WTC11 (cell line): ENCODE results near the gene FYCO1. TPM values are rescaled to one million over a fixed set of nuclear protein-coding genes. Genes with fewer than 3 reads are reported as not detected.

Experiments
- ATAC-seq: fragments of 200-7000 bp; cut with Tn5 transposase; 2 replicates; pipeline ENCODE4 v1.10.0; 2021; ENCODE audit warnings: mild to moderate bottlenecking, moderate library complexity
- CTCF ChIA-PET: fragments of 300-600 bp; sonication (Branson Sonifier 250); formaldehyde crosslinking; loops from one replicate; lab custom pipeline; 2021; ENCODE audit warnings: antibody characterized with exemption; lab: Charles Lee
- POLR2A ChIA-PET: fragments of 350-600 bp; sonication (Branson Sonifier 250); formaldehyde crosslinking; loops from one replicate; lab custom pipeline; 2021; ENCODE audit warnings: antibody characterized with exemption; lab: Charles Lee
- DNase-seq: peaks from one replicate; pipeline ENCODE4 v3.0.0; 2021; ENCODE audit warnings: low spot score
- H3K27ac Mint-ChIP-seq: 2 replicates; pipeline ENCODE4 v1.8.0; 2021; ENCODE audit warnings: mixed read lengths
- H3K27me3 Mint-ChIP-seq: 2 replicates; pipeline ENCODE4 v1.8.0; 2021; ENCODE audit warnings: low read depth, mild to moderate bottlenecking, moderate library complexity, mixed read lengths
- H3K36me3 Mint-ChIP-seq: 2 replicates; pipeline ENCODE4 v1.8.0; 2021; ENCODE audit warnings: mixed read lengths
- H3K4me1 Mint-ChIP-seq: 2 replicates; pipeline ENCODE4 v1.8.0; 2022; ENCODE audit warnings: mixed read lengths
- H3K4me3 Mint-ChIP-seq: 2 replicates; pipeline ENCODE4 v1.8.0; 2021; ENCODE audit warnings: mild to moderate bottlenecking, moderate library complexity, mixed read lengths
- H3K9me3 Mint-ChIP-seq: 2 replicates; pipeline ENCODE4 v1.8.0; 2021; ENCODE audit warnings: mixed read lengths
- AFF4 ChIP-seq: sonication (generic); formaldehyde crosslinking; IDR thresholded peaks from 2 replicates; pipeline ENCODE4 v1.8.1; 2023; ENCODE audit warnings: mild to moderate bottlenecking, missing genetic modification reagents, borderline replicate concordance
- ARID4B ChIP-seq: sonication (generic); formaldehyde crosslinking; IDR thresholded peaks from 2 replicates; pipeline ENCODE4 v1.8.0; 2023; ENCODE audit warnings: missing genetic modification reagents, mild to moderate bottlenecking, borderline replicate concordance
- CDX4 ChIP-seq: fragments of 250-450 bp; sonication (Bioruptor Pico); IDR thresholded peaks from 2 replicates; pipeline ENCODE4 v1.9.0; 2021; ENCODE audit warnings: moderate library complexity, mild to moderate bottlenecking, inconsistent platforms, borderline replicate concordance
- CREB1 ChIP-seq: sonication (generic); formaldehyde crosslinking; IDR thresholded peaks from 2 replicates; pipeline ENCODE4 v1.8.0; 2023; ENCODE audit warnings: mild to moderate bottlenecking, missing genetic modification reagents
- CREM ChIP-seq: sonication (generic); formaldehyde crosslinking; IDR thresholded peaks from 2 replicates; pipeline ENCODE4 v1.8.1; 2022; ENCODE audit warnings: mild to moderate bottlenecking, missing genetic modification reagents, moderate library complexity
- E2F4 ChIP-seq: sonication (generic); formaldehyde crosslinking; IDR thresholded peaks from 2 replicates; pipeline ENCODE4 v1.8.1; 2022; ENCODE audit warnings: low read depth, mild to moderate bottlenecking, moderate library complexity, missing genetic modification reagents, borderline replicate concordance
- EMX1 ChIP-seq: fragments of 250-450 bp; sonication (Bioruptor Pico); IDR thresholded peaks from 2 replicates; pipeline ENCODE4 v1.8.0; 2021; ENCODE audit warnings: mild to moderate bottlenecking
- HMGXB4 ChIP-seq: sonication (generic); formaldehyde crosslinking; IDR thresholded peaks from 2 replicates; pipeline ENCODE4 v1.8.1; 2023; ENCODE audit warnings: mild to moderate bottlenecking, moderate library complexity, missing genetic modification reagents
- JAZF1 ChIP-seq: fragments of 250-450 bp; sonication (Bioruptor Pico); IDR thresholded peaks from 2 replicates; pipeline ENCODE4 v1.9.0; 2021; ENCODE audit warnings: moderate library complexity, mild to moderate bottlenecking, inconsistent platforms
- PRDM15 ChIP-seq: sonication (generic); formaldehyde crosslinking; IDR thresholded peaks from 2 replicates; pipeline ENCODE4 v1.8.0; 2022; ENCODE audit warnings: missing genetic modification reagents
- ZNF138 ChIP-seq: sonication (generic); formaldehyde crosslinking; conservative IDR thresholded peaks from 2 replicates; pipeline ENCODE4 v1.8.1; 2022; ENCODE audit warnings: mild to moderate bottlenecking, moderate library complexity, missing genetic modification reagents
- ZNF317 ChIP-seq: sonication (generic); formaldehyde crosslinking; IDR thresholded peaks from 2 replicates; pipeline ENCODE4 v1.8.1; 2023; ENCODE audit warnings: low read depth, mild to moderate bottlenecking, moderate library complexity, missing genetic modification reagents, borderline replicate concordance
- ZNF416 ChIP-seq: fragments of 250-450 bp; sonication (Bioruptor Pico); IDR thresholded peaks from 2 replicates; pipeline ENCODE4 v1.9.0; 2021; ENCODE audit warnings: mild to moderate bottlenecking, inconsistent platforms
- ZNF532 ChIP-seq: fragments of 250-450 bp; sonication (Bioruptor Pico); IDR thresholded peaks from 2 replicates; pipeline ENCODE4 v1.9.0; 2021; ENCODE audit warnings: mild to moderate bottlenecking, borderline replicate concordance
- total RNA-seq: library from RNA; stranded (reverse); gene quantifications from 3 replicates; pipeline ENCODE4 v1.2.3, GENCODE V29; 2021

FYCO1 gene
- total RNA-seq, 1 experiment from 2014 or later = 13.9 TPM

GRCh38 chr3:45976191-45977091 lies 19.2 kb downstream of the FYCO1 start:
- DNase-seq (no peak), ATAC-seq (no peak)
- CTCF ChIA-PET = no interaction called here
- no peaks in the 10 kb centered on the region for H3K27me3 Mint-ChIP-seq
- no peak overlapping the region for H3K4me3 Mint-ChIP-seq
- TF ChIP-seq CREB1 (CRISPR knock-in tag) = no peak
- TF ChIP-seq ZNF317 (CRISPR knock-in tag) = no peak
- no peak for TF ChIP-seq EMX1 (CRISPR knock-in tag)
- TF ChIP-seq E2F4 (CRISPR knock-in tag) = no peak
- no peak for TF ChIP-seq ARID4B
- TF ChIP-seq PRDM15 = no peak
- no peak for TF ChIP-seq CDX4
- no peak for TF ChIP-seq ZNF138 (CRISPR knock-in tag)
- TF ChIP-seq CREM (CRISPR knock-in tag) = no peak
- TF ChIP-seq ZNF416 (CRISPR knock-in tag) = no peak
- no peak for TF ChIP-seq AFF4 (CRISPR knock-in tag)
- no peak for TF ChIP-seq JAZF1
- TF ChIP-seq HMGXB4 (CRISPR knock-in tag) = no peak
- TF ChIP-seq ZNF532 (CRISPR knock-in tag) = no peak
- TF ChIP-seq, all 79 proteins: peak for 0
- Mint-ChIP-seq H3K27ac (no peak overlapping the region), H3K9me3 (no peaks in the 10 kb centered on the region), H3K4me1 (no peaks in the 10 kb centered on the region), H3K36me3 (peaks cover 56% of the 10 kb centered on the region)
- POLR2A ChIA-PET = interaction anchor here (0.5 kb wide), 1 partner anchor 755 kb away, joined by 3 read pairs; no protein-coding TSS in a partner anchor
